A549 treated with GW870086 at 1 μM for 4 hours (cell line): ENCODE measurements around the gene PCSK4. TPM values are rescaled to one million over a fixed set of nuclear protein-coding genes. Genes with fewer than 3 reads are reported as not detected.

Source experiments
- total RNA-seq: library from RNA; stranded (reverse); fragments of 200-300 nt; extraction: Qiagen RNA extraction; gene quantifications from 5 replicates; pipeline ENCODE4 v1.2.3, GENCODE V29; 2022; ENCODE audit warnings: low read depth

The PCSK4 gene
- total RNA-seq: 0.42 to 1.9 TPM (median 1.0 TPM) in 5 replicates

DNA sequence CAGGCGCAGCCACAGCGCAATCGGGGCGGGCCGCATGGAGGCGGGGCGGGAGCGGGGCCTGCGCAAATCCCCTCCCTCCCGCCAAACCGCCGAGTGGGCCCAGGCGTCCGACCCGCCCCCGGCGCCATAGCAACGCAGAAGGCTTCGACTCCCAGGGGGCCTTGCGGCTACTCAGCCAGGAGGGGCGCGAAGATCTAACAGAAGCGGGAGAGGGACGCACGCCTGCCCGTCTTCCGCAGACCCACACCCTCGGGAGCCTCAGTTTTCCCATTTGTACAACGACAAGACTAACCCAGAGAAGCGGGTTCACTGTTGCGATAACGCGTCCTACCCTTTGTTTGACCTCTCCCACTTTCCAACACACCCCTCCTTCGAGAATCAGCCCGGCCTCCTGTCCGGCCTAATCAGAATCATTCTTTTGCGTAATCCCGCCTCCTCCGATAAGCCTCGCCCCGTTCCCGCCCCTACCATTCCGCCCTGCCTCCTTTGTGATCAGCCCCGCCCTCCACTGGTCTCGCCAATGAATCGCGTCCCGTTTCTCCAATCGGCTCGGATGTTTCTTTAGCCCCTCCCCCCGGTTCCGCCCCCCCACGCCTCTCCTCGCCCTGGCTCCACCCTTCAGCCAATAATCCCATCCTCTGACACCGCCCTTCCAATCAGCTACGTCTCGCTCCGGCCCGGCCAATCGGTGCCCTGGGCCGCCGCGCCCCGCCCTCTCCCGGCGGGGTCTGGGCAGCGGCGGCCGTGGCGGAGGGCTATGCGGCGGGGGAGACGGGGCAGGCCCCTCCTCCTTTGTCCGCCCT, at the start of gene PCSK4:
Gene PCSK4, minus strand, starts transcription at position 40 of the 803 bp plus-strand sequence. Its CDS starts 4 bp downstream, at position 36.

DNA sequence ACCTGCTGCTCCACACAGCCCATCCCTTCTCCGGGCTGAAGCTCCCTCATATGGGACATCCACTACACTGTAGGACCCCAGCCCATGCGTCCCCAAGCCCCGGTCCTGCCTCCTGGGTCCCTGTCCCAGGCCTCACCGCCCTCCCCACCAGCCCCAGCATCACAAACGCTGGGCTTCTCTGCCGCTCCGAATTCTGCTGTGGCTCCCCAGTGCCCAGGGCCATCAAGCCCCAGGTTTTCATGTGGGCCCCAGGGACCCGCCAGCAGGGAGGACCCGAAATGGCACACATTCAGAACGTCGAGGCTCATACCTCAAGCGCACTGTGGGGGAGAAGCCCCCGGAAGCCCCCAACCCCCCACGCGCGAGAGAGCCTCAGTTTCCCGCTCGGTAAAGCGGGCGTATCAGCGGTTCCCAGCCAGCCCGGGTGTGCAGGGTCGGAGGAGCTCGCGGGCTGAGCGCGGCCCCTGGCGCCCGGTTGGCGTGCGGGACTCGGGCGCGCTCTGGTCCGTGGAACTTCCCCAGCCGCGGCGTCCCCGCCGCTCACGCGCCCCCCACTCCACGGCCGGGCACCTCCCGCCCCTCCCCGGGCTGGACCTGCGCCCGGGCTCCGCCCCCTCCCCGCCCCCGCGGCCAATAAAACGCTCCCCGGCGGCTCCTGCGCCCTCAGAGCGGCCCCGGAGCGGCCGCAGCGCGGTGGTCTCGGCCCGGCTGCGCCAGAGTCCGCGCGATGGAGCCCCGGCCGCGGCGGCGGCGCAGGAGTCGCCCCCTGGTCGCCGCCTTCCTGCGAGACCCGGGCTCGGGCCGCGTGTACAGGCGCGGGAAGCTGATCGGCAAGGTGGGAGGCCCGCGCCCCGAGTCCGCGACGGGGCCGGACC, 33.5 kb upstream of the PCSK4 start, which contains the start of gene PLK5:
Gene PLK5, plus strand, starts transcription at position 666 of the 875 bp plus-strand sequence. CDS start 2,920 bp downstream, outside the sequence.

GRCh38 chr19:1512671-1513498, 22.7 kb upstream of the PCSK4 start, which contains the start of gene ADAMTSL5:
Gene ADAMTSL5, minus strand, starts transcription at chr19:1513019. Its CDS starts 2,076 bp downstream, at chr19:1510943.

DNA sequence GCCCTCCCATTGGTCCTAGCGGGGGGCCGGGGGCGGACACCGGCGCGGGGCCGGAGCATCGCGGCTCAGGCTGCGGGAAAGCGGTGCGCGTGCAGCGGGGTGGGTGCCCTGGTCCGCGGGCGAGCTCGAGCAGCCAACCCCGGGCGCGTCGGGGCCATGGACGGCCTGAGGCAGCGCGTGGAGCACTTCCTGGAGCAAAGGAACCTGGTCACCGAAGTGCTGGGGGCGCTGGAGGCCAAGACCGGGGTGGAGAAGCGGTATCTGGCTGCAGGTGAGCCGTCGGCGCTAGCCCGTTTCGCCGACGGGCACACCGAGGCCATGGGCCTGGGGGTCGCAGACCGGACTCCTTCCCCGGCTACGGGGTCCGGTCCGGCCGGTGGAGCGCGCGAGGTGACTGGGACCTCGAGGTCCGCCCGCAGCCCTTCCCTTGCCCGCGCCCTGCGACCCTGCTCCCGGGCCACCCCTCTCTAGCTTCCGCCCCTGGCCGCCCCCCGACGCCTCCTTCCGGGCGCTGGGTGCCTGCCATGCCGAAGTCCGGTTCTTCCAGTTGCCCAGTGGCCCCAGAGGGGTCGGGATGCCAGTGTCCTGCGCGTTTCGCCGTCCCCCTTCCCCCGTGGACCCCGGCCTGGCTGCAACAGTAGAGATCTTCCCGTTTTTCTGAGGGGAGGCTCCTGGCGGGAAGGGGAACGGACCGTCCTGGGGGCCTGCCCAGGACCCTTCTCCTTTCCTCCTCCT, 1.1 kb upstream of the PCSK4 start, which contains the start of gene REEP6:
Gene REEP6, plus strand, starts transcription at position 68 of the 735 bp plus-strand sequence. Its CDS starts 89 bp downstream, at position 157.

DNA sequence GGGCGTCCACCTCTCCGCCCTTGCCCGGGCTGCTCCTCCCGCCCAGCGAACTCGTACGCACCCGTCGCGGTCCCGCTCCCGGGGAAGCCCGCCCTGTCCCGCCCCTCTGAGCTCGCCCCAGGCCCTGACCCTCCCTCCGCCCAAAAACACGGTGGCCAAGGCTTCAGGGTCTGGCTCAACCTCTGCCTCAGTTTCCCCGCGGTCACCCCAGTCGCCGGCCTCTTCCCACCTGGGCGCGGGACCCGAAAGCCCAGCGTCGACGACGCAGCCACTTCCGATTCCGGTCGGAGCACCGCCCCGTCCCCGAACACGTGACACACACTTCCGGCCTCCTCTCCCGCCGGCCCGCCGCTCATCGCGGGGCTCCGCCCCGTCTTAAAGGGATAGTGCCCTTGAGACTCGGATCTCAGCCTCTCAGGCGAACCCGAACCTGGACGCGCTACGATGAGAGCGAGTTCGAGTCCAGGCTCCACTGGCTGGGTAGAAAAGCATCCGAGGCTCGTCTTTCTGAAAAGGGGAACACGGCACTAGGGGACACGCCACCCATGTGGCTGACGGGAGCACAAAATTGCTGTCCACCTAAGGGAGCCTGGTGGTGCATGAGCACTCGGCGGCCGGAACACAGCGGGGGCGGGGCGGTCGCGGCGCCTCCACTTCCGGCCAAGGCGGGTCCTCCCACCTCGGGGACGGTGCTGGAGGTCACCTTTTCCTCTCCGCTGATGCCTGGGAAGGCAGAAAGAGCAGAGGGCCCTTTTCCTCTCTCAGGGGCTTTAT, 11.0 kb downstream of the PCSK4 start, which contains the start of gene C19orf25:
Gene C19orf25, minus strand, starts transcription at position 282 of the 774 bp plus-strand sequence. CDS start 312 bp downstream, outside the sequence.

DNA sequence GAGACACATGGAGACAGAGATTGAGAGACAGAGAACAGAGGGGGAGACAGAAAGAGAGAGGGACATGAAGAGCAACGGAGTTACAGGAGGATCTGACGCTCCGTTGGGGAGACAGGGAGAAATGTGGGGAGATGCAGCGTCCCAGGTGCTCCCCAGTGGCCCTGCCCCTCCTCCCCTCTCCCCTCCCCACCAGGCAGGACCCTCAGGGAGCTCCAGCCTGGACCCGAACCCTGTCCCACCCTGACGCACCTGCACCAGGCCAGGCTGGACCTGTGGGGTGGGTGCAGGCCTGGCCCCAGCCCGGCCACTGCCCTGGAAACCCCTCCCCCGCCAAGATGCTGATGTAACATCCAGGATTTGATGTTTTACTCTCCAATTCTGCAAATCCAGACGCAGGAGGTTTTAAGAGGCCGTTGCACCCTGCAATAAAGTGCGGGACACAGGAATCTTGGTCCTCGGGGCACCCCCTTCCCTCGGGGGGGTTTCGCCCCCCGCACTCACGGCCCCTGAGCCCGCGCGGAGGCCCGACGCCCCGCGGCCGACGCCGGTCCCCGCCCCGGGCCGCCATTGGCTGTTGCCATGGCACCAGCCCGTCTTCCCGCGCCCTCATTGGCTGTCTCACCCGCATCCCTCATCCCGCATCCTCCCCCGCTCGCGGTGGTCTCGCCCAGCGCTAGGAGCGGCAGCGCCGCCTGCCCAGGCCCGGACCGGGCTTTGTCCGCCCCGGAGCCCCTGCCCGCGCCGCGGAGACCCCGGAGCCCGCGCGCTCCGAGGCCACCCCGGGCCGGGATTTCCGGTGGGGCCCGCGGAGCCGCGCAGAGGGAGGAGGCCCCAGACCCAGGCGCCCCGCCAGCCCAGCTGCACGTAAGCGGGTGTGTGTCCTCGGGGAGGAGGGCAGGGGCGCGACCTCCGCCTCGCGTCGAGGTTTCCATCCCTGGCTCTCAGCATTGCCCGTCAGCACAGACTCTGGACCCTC, 40.4 kb downstream of the PCSK4 start, which contains the start of gene APC2:
Gene APC2, plus strand, starts transcription at position 655 of the 976 bp plus-strand sequence. CDS start 2,881 bp downstream, outside the sequence.

GRCh38 chr19:1438035-1438932, 51.9 kb downstream of the PCSK4 start, which contains the start of gene RPS15:
Gene RPS15, plus strand, starts transcription at chr19:1438396. Its CDS starts 30 bp downstream, at chr19:1438426.

Other genes starting within 250 kb of the PCSK4 start
- 99.5 to 201 TPM (median 159 TPM) in 5 replicates for gene ATP5F1D, start 248.6 kb downstream of the PCSK4 start, total RNA-seq
- 42.4 to 55.4 TPM (median 51.8 TPM) in 5 replicates for gene MIDN, start 241.8 kb downstream of the PCSK4 start, total RNA-seq
- 89.3 to 186 TPM (median 97.4 TPM) in 5 replicates for gene CIRBP, start 221.0 kb downstream of the PCSK4 start, total RNA-seq
- gene FAM174C, start 214.8 kb downstream of the PCSK4 start, total RNA-seq: 50.5 to 98.6 TPM (median 76.3 TPM) in 5 replicates
- gene EFNA2, start 204.5 kb downstream of the PCSK4 start, total RNA-seq: 1.0 to 2.1 TPM (median 1.8 TPM) in 5 replicates
- 66.2 to 78.7 TPM (median 77.7 TPM) in 5 replicates for gene NDUFS7, start 106.4 kb downstream of the PCSK4 start, total RNA-seq
- 30.9 to 45.1 TPM (median 41.7 TPM) in 5 replicates for gene GAMT, start 88.8 kb downstream of the PCSK4 start, total RNA-seq
- 77.1 to 108 TPM (median 103 TPM) in 5 replicates for gene DAZAP1, start 82.8 kb downstream of the PCSK4 start, total RNA-seq
- 1,763 to 2,099 TPM (median 1,850 TPM) in 5 replicates for gene RPS15, start 52.0 kb downstream of the PCSK4 start, total RNA-seq
- gene APC2, start 40.2 kb downstream of the PCSK4 start, total RNA-seq: 1.1 to 2.3 TPM (median 2.0 TPM) in 5 replicates
- gene C19orf25, start 11.1 kb downstream of the PCSK4 start, total RNA-seq: 10.7 to 19.4 TPM (median 16.7 TPM) in 5 replicates
- 4.3 to 6.8 TPM (median 4.4 TPM) in 5 replicates for gene REEP6, start 831 bp upstream of the PCSK4 start, total RNA-seq
- gene ADAMTSL5, start 22.7 kb upstream of the PCSK4 start, total RNA-seq: 2.9 to 4.5 TPM (median 3.4 TPM) in 5 replicates
- not detected in 5 replicates for gene PLK5, start 33.7 kb upstream of the PCSK4 start, total RNA-seq
- gene MEX3D, start 78.0 kb upstream of the PCSK4 start, total RNA-seq: 6.5 to 10.3 TPM (median 10.0 TPM) in 5 replicates
- gene MBD3, start 102.5 kb upstream of the PCSK4 start, total RNA-seq: 31.2 to 53.0 TPM (median 45.3 TPM) in 5 replicates
- 105 to 212 TPM (median 178 TPM) in 5 replicates for gene UQCR11, start 115.1 kb upstream of the PCSK4 start, total RNA-seq
- gene TCF3, start 162.3 kb upstream of the PCSK4 start, total RNA-seq: 49.4 to 71.5 TPM (median 58.6 TPM) in 5 replicates